Thyroid gland (tissue), 4 donors: ENCODE results near the gene TENM3.

Source experiments
- POLR2A ChIP-seq, 2 donors: fragments of 450-650 bp; IDR thresholded peaks; one replicate each; pipeline ENCODE4 v1.6.1; 2017; ENCODE audit warnings: antibody characterized with exemption in 2 of 2, mild to moderate bottlenecking in 2 of 2, moderate library complexity in 1 of 2
- TF ChIP-seq, protein P1 (sequence below), 6 experiments: fragments of 200-600 bp in 3 of 6; fragments of 450-650 bp in 3 of 6; sonication (generic) in 3 of 6; IDR thresholded peaks; one replicate each; pipeline ENCODE4 v1.5.1; 2016 to 2019; ENCODE audit warnings: antibody characterized with exemption in 6 of 6, mild to moderate bottlenecking in 2 of 6, inconsistent platforms in 1 of 6, moderate library complexity in 1 of 6

DNA sequence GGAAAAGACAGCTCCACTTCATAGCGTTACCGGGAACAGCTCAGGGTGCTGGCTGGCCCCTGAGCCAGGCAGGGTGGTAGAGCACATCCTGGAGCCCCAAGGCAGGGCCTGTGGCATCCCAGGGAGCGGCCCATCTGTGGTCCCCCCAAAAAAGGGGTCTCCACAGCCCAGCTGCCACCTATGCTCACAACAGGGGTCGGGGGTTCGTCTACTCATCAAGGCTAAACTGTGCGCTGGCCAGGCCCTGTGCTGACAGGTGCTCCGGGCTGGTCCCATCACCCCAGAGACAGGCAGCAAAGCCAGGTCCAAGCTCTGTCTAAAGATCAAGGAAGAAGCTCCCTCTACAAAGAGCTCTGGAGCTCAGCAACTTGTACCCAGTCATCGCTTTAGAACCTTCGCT, 596.1 kb downstream of the TENM3 start:
- TF ChIP-seq, protein P1, sequence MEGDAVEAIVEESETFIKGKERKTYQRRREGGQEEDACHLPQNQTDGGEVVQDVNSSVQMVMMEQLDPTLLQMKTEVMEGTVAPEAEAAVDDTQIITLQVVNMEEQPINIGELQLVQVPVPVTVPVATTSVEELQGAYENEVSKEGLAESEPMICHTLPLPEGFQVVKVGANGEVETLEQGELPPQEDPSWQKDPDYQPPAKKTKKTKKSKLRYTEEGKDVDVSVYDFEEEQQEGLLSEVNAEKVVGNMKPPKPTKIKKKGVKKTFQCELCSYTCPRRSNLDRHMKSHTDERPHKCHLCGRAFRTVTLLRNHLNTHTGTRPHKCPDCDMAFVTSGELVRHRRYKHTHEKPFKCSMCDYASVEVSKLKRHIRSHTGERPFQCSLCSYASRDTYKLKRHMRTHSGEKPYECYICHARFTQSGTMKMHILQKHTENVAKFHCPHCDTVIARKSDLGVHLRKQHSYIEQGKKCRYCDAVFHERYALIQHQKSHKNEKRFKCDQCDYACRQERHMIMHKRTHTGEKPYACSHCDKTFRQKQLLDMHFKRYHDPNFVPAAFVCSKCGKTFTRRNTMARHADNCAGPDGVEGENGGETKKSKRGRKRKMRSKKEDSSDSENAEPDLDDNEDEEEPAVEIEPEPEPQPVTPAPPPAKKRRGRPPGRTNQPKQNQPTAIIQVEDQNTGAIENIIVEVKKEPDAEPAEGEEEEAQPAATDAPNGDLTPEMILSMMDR (IDR thresholded peaks at IDR 0.05): no peak
- TF ChIP-seq POLR2A (IDR thresholded peaks at IDR 0.05): no peak
